Activated naive CD4-positive, alpha-beta T cell treated with anti-CD3 and anti-CD28 coated beads, Interleukin-2, amount 50 U/mL, for 24 hours (primary cell): ENCODE measurements around the gene GGT6.

Source experiments
- H3K27ac Mint-ChIP-seq: one replicate; pipeline ENCODE4 v1.8.0; 2021; ENCODE audit warnings: mild to moderate bottlenecking, mixed read lengths
- H3K27me3 Mint-ChIP-seq: one replicate; pipeline ENCODE4 v1.8.0; 2021; ENCODE audit warnings: mixed read lengths
- H3K36me3 Mint-ChIP-seq: one replicate; pipeline ENCODE4 v1.8.0; 2021; ENCODE audit warnings: mixed read lengths
- H3K4me1 Mint-ChIP-seq: one replicate; pipeline ENCODE4 v1.8.0; 2021; ENCODE audit warnings: mixed read lengths
- H3K4me3 Mint-ChIP-seq: one replicate; pipeline ENCODE4 v1.8.0; 2021; ENCODE audit warnings: mild to moderate bottlenecking, mixed read lengths
- H3K9me3 Mint-ChIP-seq: one replicate; pipeline ENCODE4 v1.8.0; 2021; ENCODE audit warnings: mixed read lengths

GGT6 gene

DNA sequence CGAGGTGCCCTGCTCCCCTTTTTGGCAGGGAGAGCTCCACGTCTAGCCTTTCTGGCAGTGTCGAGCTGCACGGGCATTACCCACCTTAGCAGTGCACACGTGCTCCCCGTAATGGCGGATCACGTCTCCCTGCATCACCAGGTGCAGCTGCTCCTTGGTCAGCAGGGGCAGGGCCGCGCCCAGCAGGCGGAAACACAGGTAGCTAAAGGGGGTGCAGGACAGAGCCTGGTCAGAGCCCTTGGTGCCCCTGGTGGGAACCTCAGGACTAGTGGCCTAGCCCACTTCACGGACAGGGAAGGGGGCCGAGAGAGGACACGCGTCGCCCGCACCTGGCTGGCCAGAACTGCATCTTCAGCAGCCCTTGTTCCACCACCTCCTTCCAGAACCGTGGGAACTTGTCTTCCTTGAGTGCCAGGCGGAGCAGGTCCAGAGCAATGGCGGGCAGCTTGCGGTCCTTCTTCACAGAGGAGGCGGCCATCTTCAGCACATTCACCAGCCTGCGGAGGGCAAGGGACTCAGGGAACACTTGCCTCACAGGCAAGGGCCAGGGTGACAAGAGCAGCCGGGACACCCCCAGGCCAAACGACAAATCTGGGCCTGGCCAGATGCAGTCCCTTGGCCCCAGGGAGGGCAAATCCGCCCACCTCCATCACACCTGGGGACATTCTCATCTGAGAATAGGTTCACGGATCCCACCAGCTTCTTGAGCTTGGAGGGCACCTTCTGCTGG is 8.4 kb downstream of the GGT6 start:
- Mint-ChIP-seq H3K27ac (no peak overlapping the region), H3K36me3 (peaks cover 9% of the 10 kb centered on the region), H3K27me3 (no peaks in the 10 kb centered on the region), H3K4me1 (peaks cover 22% of the 10 kb centered on the region), H3K4me3 (peak overlapping the region; percentile 19), H3K9me3 (no peaks in the 10 kb centered on the region)

DNA sequence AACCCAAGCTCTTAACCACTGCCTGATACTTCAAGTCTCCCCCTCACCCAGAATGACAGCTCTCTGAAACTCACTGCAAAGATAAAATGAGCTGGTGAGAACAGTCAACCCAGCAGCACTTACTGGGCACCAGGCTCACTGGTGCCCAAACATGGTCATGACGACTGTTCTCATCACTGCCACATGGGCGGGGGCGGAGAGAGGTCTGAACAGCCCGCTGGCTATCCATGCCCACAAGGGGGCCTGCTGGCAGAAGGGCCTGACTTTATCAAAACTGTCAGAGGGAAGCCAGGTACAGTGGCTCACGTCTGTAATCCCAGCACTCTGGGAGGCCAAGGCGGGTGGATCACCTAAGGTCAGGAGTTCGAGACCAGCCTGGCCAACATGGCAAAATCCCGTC is 9.2 kb downstream of the GGT6 start:
- H3K36me3 Mint-ChIP-seq, result peaks cover 9% of the 10 kb centered on the region
- no peaks in the 10 kb centered on the region for H3K9me3 Mint-ChIP-seq
- H3K4me3 Mint-ChIP-seq, result no peak overlapping the region
- no peak overlapping the region for H3K27ac Mint-ChIP-seq
- H3K27me3 Mint-ChIP-seq, result no peaks in the 10 kb centered on the region
- peaks cover 19% of the 10 kb centered on the region for H3K4me1 Mint-ChIP-seq

DNA sequence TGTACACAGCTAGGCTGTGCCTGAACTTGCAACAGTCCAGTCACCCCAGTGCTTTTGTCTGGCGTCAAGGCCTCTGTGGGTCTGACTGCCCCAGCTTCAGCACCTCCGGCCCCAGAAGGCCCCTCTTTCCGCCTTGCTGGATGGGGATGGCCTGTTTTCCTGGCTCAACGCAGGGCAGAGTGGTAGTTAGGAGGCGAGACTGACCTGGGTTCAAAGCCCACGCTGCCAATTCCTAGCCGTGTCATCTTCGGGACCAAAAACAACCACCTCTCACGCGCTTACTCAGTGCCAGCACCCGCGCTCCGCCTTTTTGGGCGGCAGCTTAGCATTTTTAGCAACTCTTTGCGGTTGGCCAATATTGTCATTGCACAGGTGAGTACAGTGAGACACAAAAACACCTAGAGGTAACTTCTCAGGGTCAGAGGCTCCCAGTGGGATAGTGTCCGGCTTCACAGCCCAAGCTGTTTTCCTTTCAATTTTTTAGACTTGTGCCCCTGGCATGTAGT is 9.8 kb downstream of the GGT6 start:
- H3K27me3 Mint-ChIP-seq, result no peaks in the 10 kb centered on the region
- no peaks in the 10 kb centered on the region for H3K9me3 Mint-ChIP-seq
- no peak overlapping the region for H3K27ac Mint-ChIP-seq
- no peak overlapping the region for H3K4me3 Mint-ChIP-seq
- H3K4me1 Mint-ChIP-seq, result peaks cover 14% of the 10 kb centered on the region
- H3K36me3 Mint-ChIP-seq, result peaks cover 9% of the 10 kb centered on the region

DNA sequence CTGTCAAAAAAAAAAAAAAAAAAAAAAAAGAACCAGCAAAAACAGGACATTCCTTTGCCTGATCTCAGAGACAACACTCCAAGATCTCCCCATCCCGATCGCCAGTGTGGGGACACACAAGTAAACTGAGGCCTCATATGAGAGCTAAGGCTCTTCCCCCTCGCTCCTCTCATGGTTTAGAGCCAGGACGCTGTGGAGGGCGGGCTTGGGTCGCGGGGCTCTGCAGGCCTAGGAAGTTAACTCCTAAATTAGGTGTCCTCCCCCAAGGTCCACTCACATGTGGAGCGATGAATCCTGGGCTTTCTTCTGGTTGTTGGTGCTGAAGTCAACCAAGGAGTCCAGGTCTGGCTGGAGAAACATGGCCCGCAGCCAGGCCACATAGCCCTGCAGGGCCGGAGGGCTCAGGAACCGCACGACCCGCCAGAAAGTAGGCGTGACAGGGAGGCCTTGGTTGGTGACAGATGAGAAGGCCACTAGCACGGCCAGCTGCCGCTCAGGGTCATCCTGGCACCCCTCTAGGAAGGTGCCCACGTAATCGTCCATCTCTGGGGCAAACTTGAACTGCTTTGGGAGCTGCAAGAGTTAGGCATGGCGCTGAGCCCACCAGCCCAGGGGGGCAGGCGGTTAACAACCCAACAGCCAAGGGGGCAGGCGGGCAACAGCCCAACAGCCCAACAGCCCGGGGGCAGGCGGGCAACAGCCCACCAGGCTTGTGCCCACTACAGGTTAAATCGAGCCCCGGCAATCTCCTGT is 10.4 kb downstream of the GGT6 start:
- Mint-ChIP-seq H3K4me1 (peaks cover 11% of the 10 kb centered on the region), H3K36me3 (peaks cover 9% of the 10 kb centered on the region), H3K27me3 (no peaks in the 10 kb centered on the region), H3K4me3 (no peak overlapping the region), H3K27ac (no peak overlapping the region), H3K9me3 (no peaks in the 10 kb centered on the region)

DNA sequence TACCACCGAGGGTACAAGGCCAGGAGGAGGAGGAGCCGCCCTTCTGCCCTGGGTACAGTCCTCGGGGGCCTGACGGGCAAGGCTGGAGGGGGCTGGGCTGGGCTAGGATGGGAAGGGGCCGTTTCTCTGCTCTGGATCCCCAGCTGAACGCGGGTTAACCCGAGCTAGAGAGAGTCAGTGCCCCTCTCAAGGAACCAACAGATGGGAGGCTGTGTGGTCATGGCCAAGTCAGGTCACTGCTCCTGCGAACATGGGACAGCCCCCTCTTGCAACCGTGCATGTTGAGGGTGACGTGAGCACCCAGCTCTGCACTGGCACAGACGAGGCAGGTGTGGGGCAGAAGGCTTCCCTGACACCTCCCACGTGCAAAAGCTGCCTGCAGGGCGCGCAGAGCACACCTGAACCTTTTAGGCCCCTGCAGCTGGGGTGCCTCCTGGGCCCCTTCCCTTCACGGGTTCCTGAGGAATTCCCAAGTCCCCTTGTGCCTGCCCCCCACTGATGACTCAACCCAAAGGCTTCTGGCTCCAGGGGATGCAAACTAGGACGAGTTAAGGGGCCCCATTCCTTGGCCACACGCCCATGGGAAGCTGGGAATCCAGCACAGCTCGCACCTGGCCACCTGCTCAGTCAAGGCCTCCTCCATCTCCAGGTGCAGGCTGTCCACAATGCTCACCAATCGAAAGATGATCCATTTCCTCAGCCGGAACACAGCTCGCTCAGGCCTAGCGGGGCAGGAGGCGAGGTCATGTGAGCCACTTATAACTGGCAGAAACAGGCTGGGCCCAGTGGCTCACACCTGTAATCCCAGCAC is 11.5 kb downstream of the GGT6 start:
- Mint-ChIP-seq H3K9me3 (no peaks in the 10 kb centered on the region), H3K27me3 (no peaks in the 10 kb centered on the region), H3K36me3 (peaks cover 2% of the 10 kb centered on the region), H3K4me3 (no peak overlapping the region), H3K4me1 (peaks cover 5% of the 10 kb centered on the region), H3K27ac (no peak overlapping the region)

DNA sequence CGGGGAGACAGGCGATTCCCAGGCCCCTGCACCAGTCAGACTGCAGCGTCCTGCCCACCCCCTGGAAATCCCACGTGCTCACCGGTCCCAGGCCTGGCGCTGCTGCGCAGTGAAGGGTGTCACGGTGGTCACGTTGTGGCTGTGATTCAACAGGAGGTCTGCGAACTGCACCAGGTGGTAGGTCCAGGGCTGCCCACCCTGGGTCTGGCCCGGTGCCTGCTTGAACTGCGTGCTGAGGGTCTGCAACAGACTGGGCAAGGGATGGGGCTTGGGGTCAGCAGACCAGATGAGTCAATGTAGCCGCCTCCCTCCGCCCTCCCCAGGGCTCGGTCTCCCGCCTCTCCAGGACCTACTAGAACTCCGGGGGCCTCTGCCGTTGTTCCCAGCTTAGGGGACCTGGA is 12.3 kb downstream of the GGT6 start:
- H3K27ac Mint-ChIP-seq, result no peak overlapping the region
- H3K4me3 Mint-ChIP-seq, result no peak overlapping the region
- no peaks in the 10 kb centered on the region for H3K9me3 Mint-ChIP-seq
- no peaks in the 10 kb centered on the region for H3K36me3 Mint-ChIP-seq
- no peaks in the 10 kb centered on the region for H3K27me3 Mint-ChIP-seq
- H3K4me1 Mint-ChIP-seq, result no peaks in the 10 kb centered on the region

- H3K27ac Mint-ChIP-seq, result no peak overlapping the region
- H3K36me3 Mint-ChIP-seq, result no peaks in the 10 kb centered on the region
- H3K27me3 Mint-ChIP-seq, result no peaks in the 10 kb centered on the region
- H3K4me3 Mint-ChIP-seq, result no peak overlapping the region
- no peaks in the 10 kb centered on the region for H3K9me3 Mint-ChIP-seq
- H3K4me1 Mint-ChIP-seq, result no peaks in the 10 kb centered on the region
These were observed 13.1 kb downstream of the GGT6 start for GRCh38 chr17:4547118-4547906.

- H3K4me3 Mint-ChIP-seq, result no peak overlapping the region
- H3K27me3 Mint-ChIP-seq, result no peaks in the 10 kb centered on the region
- no peaks in the 10 kb centered on the region for H3K4me1 Mint-ChIP-seq
- no peaks in the 10 kb centered on the region for H3K36me3 Mint-ChIP-seq
- no peak overlapping the region for H3K27ac Mint-ChIP-seq
- no peaks in the 10 kb centered on the region for H3K9me3 Mint-ChIP-seq
These were observed 15.0 kb downstream of the GGT6 start for GRCh38 chr17:4545217-4545951.

- no peaks in the 10 kb centered on the region for H3K36me3 Mint-ChIP-seq
- no peaks in the 10 kb centered on the region for H3K9me3 Mint-ChIP-seq
- no peak overlapping the region for H3K4me3 Mint-ChIP-seq
- no peaks in the 10 kb centered on the region for H3K4me1 Mint-ChIP-seq
- no peaks in the 10 kb centered on the region for H3K27me3 Mint-ChIP-seq
- no peak overlapping the region for H3K27ac Mint-ChIP-seq
These were observed 15.5 kb downstream of the GGT6 start for GRCh38 chr17:4544951-4545216.

GRCh38 chr17:4544135-4544950 is 16.0 kb downstream of the GGT6 start:
- no peaks in the 10 kb centered on the region for H3K27me3 Mint-ChIP-seq
- H3K4me1 Mint-ChIP-seq, result no peaks in the 10 kb centered on the region
- no peak overlapping the region for H3K27ac Mint-ChIP-seq
- H3K4me3 Mint-ChIP-seq, result no peak overlapping the region
- no peaks in the 10 kb centered on the region for H3K36me3 Mint-ChIP-seq
- no peaks in the 10 kb centered on the region for H3K9me3 Mint-ChIP-seq

GRCh38 chr17:4543557-4544026 is 16.8 kb downstream of the GGT6 start:
- H3K27me3 Mint-ChIP-seq, result no peaks in the 10 kb centered on the region
- H3K27ac Mint-ChIP-seq, result no peak overlapping the region
- no peaks in the 10 kb centered on the region for H3K9me3 Mint-ChIP-seq
- H3K36me3 Mint-ChIP-seq, result no peaks in the 10 kb centered on the region
- no peaks in the 10 kb centered on the region for H3K4me1 Mint-ChIP-seq
- H3K4me3 Mint-ChIP-seq, result no peak overlapping the region

- Mint-ChIP-seq H3K4me3 (no peak overlapping the region), H3K36me3 (no peaks in the 10 kb centered on the region), H3K27me3 (no peaks in the 10 kb centered on the region), H3K4me1 (no peaks in the 10 kb centered on the region), H3K27ac (no peak overlapping the region), H3K9me3 (no peaks in the 10 kb centered on the region)
These were observed 17.6 kb downstream of the GGT6 start for GRCh38 chr17:4542726-4543191.

DNA sequence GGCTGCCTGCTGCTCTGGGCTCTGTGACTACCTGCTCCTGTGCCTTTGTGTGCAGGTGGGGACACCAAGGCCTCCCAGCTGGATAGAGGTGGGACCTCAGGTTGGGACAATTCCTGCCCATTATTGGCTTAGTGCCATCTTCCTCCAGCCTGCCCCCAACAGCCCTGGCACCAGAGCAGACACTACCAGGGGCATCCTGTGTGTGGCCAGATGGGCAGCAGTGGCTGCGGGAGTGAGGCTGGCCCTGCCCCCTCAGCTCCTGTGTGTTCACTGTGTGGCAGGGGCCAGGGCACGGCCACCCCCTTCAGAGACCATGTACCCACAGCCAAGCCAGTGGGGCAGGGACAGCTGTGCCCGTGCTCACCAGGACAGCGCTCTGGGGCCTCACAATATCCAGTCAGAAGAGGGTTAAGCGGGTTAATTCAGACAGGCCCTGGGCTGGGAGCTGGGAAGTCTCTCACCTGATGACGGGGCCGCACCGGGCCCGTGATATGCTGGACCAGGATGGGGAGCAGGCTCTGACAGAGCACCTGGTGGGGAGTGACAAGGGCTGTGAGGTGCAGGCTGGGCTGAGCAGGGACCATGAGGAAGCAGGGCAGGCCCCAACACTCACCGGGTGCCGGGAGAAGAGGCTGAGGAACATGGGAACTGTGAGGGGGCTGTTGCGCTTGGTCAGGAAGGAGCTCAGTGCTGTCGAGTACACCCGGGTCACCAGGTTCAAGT is 18.2 kb downstream of the GGT6 start:
- Mint-ChIP-seq H3K27me3 (no peaks in the 10 kb centered on the region), H3K27ac (no peak overlapping the region), H3K4me1 (no peaks in the 10 kb centered on the region), H3K9me3 (no peaks in the 10 kb centered on the region), H3K36me3 (no peaks in the 10 kb centered on the region), H3K4me3 (no peak overlapping the region)
